Hepatocyte (in vitro differentiated cells): ENCODE data around the gene LRRC38.

Source experiments
- CTCF ChIP-seq: fragments of 200-600 bp; sonication (generic); IDR thresholded peaks from 2 replicates; pipeline ENCODE4 v1.5.1; 2016; ENCODE audit warnings: antibody characterized with exemption, mild to moderate bottlenecking; ENCODE audit not compliant: poor library complexity
- EZH2phosphoT487 ChIP-seq: fragments of 200-600 bp; sonication (generic); IDR thresholded peaks from one replicate; pipeline ENCODE4 v1.6.1; 2018; ENCODE audit warnings: antibody characterized with exemption, mild to moderate bottlenecking, low read depth, moderate library complexity; ENCODE audit not compliant: unreplicated experiment, severe bottlenecking

GRCh38 chr1:13514821-13515220, 1.0 kb upstream of the LRRC38 start:
- no peak for TF ChIP-seq CTCF
- TF ChIP-seq EZH2phosphoT487 = no peak
